Endothelial cell of umbilical vein (primary cell): ENCODE measurements around the gene TTYH3.

Experiments used
- CTCF ChIP-seq, 2 donors: IDR thresholded peaks; 1 replicate in 1 of 2; 2 replicates in 1 of 2; pipeline ENCODE4 v1.5.1; 2011; ENCODE audit warnings: low read length in 2 of 2, mild to moderate bottlenecking in 2 of 2, moderate library complexity in 2 of 2, control low read depth in 1 of 2, inconsistent platforms in 1 of 2, low read depth in 1 of 2; ENCODE audit not compliant: insufficient read depth in 1 of 2; ENCODE audit errors: extremely low read depth in 1 of 2
- EZH2 ChIP-seq: IDR thresholded peaks from 2 replicates; pipeline ENCODE4 v1.6.1; 2012; ENCODE audit warnings: borderline replicate concordance, low read depth, mild to moderate bottlenecking, moderate library complexity, low read length, inconsistent platforms; ENCODE audit not compliant: severe bottlenecking
- JUN ChIP-seq: IDR thresholded peaks from 2 replicates; pipeline ENCODE4 v1.6.1; 2011; ENCODE audit warnings: borderline replicate concordance, low read depth; ENCODE audit not compliant: insufficient read length, insufficient read depth
- POLR2A ChIP-seq: IDR thresholded peaks from 2 replicates; pipeline ENCODE4 v1.6.1; 2012; ENCODE audit warnings: low read depth, mild to moderate bottlenecking, control low read depth, low read length
- POLR2AphosphoS5 ChIP-seq: IDR thresholded peaks from 2 replicates; pipeline ENCODE4 v1.6.1; 2012; ENCODE audit warnings: low read depth, mild to moderate bottlenecking, control low read depth, low read length, moderate library complexity; ENCODE audit not compliant: insufficient read depth

- TF ChIP-seq POLR2AphosphoS5 (no peak), POLR2A (no peak), CTCF (IDR thresholded peaks at IDR 0.05; ENCODE audit: extremely low read depth in 1 of 2, insufficient read depth in 1 of 2, low read depth in 1 of 2, low read length in 2 of 2) (no peak), EZH2 (no peak), JUN (no peak)
Measured at GRCh38 chr7:2582006-2582735, 49.6 kb upstream of the TTYH3 start.
